ENCODE results near the gene FAM186B.

- TF ChIP-seq POLR2AphosphoS5 (IDR thresholded peaks at IDR 0.05; ENCODE audit: borderline replicate concordance, low read depth, low read length) = no peak
- no peak for TF ChIP-seq EZH2 (IDR thresholded peaks at IDR 0.05)
Measured at GRCh38 chr12:49580572-49581535, 24.6 kb downstream of the FAM186B start.
